K562 (cell line): ENCODE data around the gene TRIM37. TPM values are rescaled to one million over a fixed set of nuclear protein-coding genes. Genes with fewer than 3 reads are reported as not detected.

Experiments used
- ARNT ChIP-seq, 2 experiments: fragments of 450-650 bp; IDR thresholded peaks; 2 replicates each; pipeline ENCODE4 v1.6.1; 2016; ENCODE audit warnings: mild to moderate bottlenecking in 1 of 2
- CBFB ChIP-seq: sonication (generic); formaldehyde crosslinking; IDR thresholded peaks from 2 replicates; pipeline ENCODE4 v1.4.0; 2020; ENCODE audit warnings: mild to moderate bottlenecking, missing genetic modification reagents
- HNRNPK ChIP-seq: fragments of 200-400 bp; formaldehyde crosslinking; IDR thresholded peaks from one replicate; pipeline ENCODE4 v1.6.1; 2018; ENCODE audit warnings: mild to moderate bottlenecking, low read depth, low read length; ENCODE audit not compliant: poor library complexity, severe bottlenecking
- L3MBTL2 ChIP-seq: fragments of 450-650 bp; IDR thresholded peaks from 2 replicates; pipeline ENCODE4 v1.6.1; 2016; ENCODE audit warnings: mild to moderate bottlenecking, moderate library complexity
- MEF2D ChIP-seq: conservative IDR thresholded peaks from 2 replicates; pipeline ENCODE4 v1.6.1; 2016; ENCODE audit warnings: low read depth, missing genetic modification characterization, missing compliant biosample characterization
- NCOA4 ChIP-seq: fragments of 450-650 bp; IDR thresholded peaks from 2 replicates; pipeline ENCODE4 v1.6.1; 2018; ENCODE audit warnings: mild to moderate bottlenecking; ENCODE audit not compliant: partially characterized antibody
- PTRF ChIP-seq: fragments of 450-650 bp; IDR thresholded peaks from 2 replicates; pipeline ENCODE4 v1.6.1; 2016; ENCODE audit warnings: mild to moderate bottlenecking, missing genetic modification characterization, missing compliant biosample characterization
- SAP30 ChIP-seq: fragments of 200-600 bp; sonication (generic); IDR thresholded peaks from 2 replicates; pipeline ENCODE4 v1.6.1; 2012; ENCODE audit warnings: borderline replicate concordance, low read depth, mild to moderate bottlenecking, moderate library complexity, low read length, control low read depth, inconsistent platforms; ENCODE audit not compliant: insufficient read depth, poor library complexity, severe bottlenecking
- SMARCE1 ChIP-seq: fragments of 450-650 bp; IDR thresholded peaks from 2 replicates; pipeline ENCODE4 v1.7.1; 2016; ENCODE audit warnings: mild to moderate bottlenecking
- SREBF1 ChIP-seq: fragments of 150-350 bp; IDR thresholded peaks from 2 replicates; pipeline ENCODE4 v1.6.1; 2014; ENCODE audit warnings: antibody characterized with exemption, low read depth, low read length, borderline replicate concordance
- ZC3H8 ChIP-seq: fragments of 450-650 bp; IDR thresholded peaks from 2 replicates; pipeline ENCODE4 v1.6.1; 2017
- polyA plus RNA-seq, 8 experiments: library from polyadenylated mRNA; depleted of rRNA in 4 of 8; stranded (reverse) in 5 of 8; unstranded in 3 of 8; fragments of >200 nt; fragmentation: Nextera tagmentation in 2 of 8; fragmentation: Illumina TruSeq in 1 of 8; extraction: Ambion mirVana in 2 of 8; extraction: Trizol in 1 of 8; gene quantifications; 2 replicates each; pipeline versions ENCODE4 v1.2.1 to v1.2.3, GENCODE V29; 2011 to 2014; ENCODE audit warnings: inconsistent platforms in 1 of 8, missing spikeins in 1 of 8
- total RNA-seq, 7 experiments: library from RNA; depleted of rRNA in 6 of 7; stranded (reverse); fragments of >200 nt in 6 of 7; fragmentation: Illumina TruSeq in 2 of 7; extraction: Trizol in 2 of 7; gene quantifications; 2 replicates each; pipeline versions ENCODE4 v1.2.1 to v1.2.3, GENCODE V29; 2011 to 2021; ENCODE audit warnings: low replicate concordance in 1 of 7
- TF ChIP-seq, protein P1 (sequence below): fragments of 250-450 bp; sonication (Bioruptor Pico); IDR thresholded peaks from 2 replicates; pipeline ENCODE4 v1.8.0; 2022; ENCODE audit warnings: moderate library complexity, mild to moderate bottlenecking, inconsistent platforms
- TF ChIP-seq, protein P2 (sequence below): fragments of 250-450 bp; sonication (Bioruptor Pico); IDR thresholded peaks from 2 replicates; pipeline ENCODE4 v1.8.0; 2021; ENCODE audit warnings: moderate library complexity, mild to moderate bottlenecking, inconsistent platforms
- TF ChIP-seq, protein P3 (sequence below), 2 experiments: fragments of 450-650 bp; formaldehyde crosslinking in 1 of 2; IDR thresholded peaks; 2 replicates each; pipeline versions ENCODE4 v1.4.0 to v1.6.1; 2014 to 2020; ENCODE audit warnings: mild to moderate bottlenecking in 2 of 2, borderline replicate concordance in 1 of 2, low read depth in 1 of 2
- TF ChIP-seq, protein P4 (sequence below): sonication (generic); formaldehyde crosslinking; IDR thresholded peaks from 2 replicates; pipeline ENCODE4 v1.8.0; 2022; ENCODE audit warnings: mild to moderate bottlenecking, low read depth, missing genetic modification reagents
- TF ChIP-seq, protein P5 (sequence below): fragments of 450-650 bp; IDR thresholded peaks from 2 replicates; pipeline ENCODE4 v1.6.1; 2016

TRIM37 gene
- total and polyA plus RNA-seq, 9 of the 15 experiments (the other 6 are each of a cell fraction or from before 2014, with no cell fraction given): 4.5 to 31.4 (median 23.8) TPM

DNA sequence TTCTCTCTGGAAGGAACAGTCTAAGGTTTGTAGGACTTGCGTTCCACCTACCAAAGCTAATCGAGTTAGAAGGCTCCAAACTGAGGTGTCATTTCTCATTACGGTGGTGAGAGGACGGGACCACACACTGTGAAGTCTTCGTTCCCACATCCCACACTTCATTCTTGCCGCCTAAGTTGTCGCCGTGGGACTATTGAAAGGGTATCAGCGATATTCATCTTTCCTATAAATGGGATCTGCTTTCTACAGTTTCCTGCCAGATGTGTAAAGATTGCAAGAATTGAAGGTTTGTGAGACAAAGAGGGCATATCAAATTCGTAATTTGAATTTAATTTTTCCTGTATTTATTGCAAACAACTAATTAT lies 608 bp upstream of the TRIM37 start (continued):
- TF ChIP-seq, protein P1, sequence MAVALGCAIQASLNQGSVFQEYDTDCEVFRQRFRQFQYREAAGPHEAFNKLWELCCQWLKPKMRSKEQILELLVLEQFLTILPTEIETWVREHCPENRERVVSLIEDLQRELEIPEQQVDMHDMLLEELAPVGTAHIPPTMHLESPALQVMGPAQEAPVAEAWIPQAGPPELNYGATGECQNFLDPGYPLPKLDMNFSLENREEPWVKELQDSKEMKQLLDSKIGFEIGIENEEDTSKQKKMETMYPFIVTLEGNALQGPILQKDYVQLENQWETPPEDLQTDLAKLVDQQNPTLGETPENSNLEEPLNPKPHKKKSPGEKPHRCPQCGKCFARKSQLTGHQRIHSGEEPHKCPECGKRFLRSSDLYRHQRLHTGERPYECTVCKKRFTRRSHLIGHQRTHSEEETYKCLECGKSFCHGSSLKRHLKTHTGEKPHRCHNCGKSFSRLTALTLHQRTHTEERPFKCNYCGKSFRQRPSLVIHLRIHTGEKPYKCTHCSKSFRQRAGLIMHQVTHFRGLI (CRISPR knock-in tag): no peak
- TF ChIP-seq, protein P2, sequence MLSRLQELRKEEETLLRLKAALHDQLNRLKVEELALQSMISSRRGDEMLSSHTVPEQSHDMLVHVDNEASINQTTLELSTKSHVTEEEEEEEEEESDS: no peak
- TF ChIP-seq SMARCE1 (0 out of 2 replicates have a peak, but pooled peaks have one; percentile 21), HNRNPK (no peak), PTRF (no peak), SREBF1 (no peak), SAP30 (peak; percentile 10), NCOA4 (no peak), L3MBTL2 (peak; percentile 40; the same call in 1 of the 2 replicates), MEF2D (tag) (no peak), CBFB (0 out of 2 replicates have a peak, but pooled peaks have one; percentile 44), ARNT (IDR thresholded peaks at IDR 0.05) (peak in 1 of 2 experiments; percentile 67; a peak in 1 of 4 replicates), ZC3H8 (no peak)
- TF ChIP-seq, protein P3, sequence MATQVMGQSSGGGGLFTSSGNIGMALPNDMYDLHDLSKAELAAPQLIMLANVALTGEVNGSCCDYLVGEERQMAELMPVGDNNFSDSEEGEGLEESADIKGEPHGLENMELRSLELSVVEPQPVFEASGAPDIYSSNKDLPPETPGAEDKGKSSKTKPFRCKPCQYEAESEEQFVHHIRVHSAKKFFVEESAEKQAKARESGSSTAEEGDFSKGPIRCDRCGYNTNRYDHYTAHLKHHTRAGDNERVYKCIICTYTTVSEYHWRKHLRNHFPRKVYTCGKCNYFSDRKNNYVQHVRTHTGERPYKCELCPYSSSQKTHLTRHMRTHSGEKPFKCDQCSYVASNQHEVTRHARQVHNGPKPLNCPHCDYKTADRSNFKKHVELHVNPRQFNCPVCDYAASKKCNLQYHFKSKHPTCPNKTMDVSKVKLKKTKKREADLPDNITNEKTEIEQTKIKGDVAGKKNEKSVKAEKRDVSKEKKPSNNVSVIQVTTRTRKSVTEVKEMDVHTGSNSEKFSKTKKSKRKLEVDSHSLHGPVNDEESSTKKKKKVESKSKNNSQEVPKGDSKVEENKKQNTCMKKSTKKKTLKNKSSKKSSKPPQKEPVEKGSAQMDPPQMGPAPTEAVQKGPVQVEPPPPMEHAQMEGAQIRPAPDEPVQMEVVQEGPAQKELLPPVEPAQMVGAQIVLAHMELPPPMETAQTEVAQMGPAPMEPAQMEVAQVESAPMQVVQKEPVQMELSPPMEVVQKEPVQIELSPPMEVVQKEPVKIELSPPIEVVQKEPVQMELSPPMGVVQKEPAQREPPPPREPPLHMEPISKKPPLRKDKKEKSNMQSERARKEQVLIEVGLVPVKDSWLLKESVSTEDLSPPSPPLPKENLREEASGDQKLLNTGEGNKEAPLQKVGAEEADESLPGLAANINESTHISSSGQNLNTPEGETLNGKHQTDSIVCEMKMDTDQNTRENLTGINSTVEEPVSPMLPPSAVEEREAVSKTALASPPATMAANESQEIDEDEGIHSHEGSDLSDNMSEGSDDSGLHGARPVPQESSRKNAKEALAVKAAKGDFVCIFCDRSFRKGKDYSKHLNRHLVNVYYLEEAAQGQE (IDR thresholded peaks at IDR 0.05; ENCODE audit: borderline replicate concordance): no peak
- TF ChIP-seq, protein P3 (CRISPR knock-in tag; IDR thresholded peaks at IDR 0.05; ENCODE audit: low read depth): no peak
- TF ChIP-seq, protein P4, sequence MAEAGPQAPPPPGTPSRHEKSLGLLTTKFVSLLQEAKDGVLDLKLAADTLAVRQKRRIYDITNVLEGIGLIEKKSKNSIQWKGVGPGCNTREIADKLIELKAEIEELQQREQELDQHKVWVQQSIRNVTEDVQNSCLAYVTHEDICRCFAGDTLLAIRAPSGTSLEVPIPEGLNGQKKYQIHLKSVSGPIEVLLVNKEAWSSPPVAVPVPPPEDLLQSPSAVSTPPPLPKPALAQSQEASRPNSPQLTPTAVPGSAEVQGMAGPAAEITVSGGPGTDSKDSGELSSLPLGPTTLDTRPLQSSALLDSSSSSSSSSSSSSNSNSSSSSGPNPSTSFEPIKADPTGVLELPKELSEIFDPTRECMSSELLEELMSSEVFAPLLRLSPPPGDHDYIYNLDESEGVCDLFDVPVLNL: no peak
- TF ChIP-seq, protein P5, sequence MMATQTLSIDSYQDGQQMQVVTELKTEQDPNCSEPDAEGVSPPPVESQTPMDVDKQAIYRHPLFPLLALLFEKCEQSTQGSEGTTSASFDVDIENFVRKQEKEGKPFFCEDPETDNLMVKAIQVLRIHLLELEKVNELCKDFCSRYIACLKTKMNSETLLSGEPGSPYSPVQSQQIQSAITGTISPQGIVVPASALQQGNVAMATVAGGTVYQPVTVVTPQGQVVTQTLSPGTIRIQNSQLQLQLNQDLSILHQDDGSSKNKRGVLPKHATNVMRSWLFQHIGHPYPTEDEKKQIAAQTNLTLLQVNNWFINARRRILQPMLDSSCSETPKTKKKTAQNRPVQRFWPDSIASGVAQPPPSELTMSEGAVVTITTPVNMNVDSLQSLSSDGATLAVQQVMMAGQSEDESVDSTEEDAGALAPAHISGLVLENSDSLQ: no peak
